CD14-positive monocyte (primary cell): ENCODE data around the gene BANP. TPM values are rescaled to one million over a fixed set of nuclear protein-coding genes. Genes with fewer than 3 reads are reported as not detected.
A peak's percentile ranks its signal among the peaks of the same experiment; 100 is the strongest.

Source experiments
- DNase-seq, 3 donors: peaks; one replicate each; pipeline ENCODE4 v3.0.0-alpha.2; 2011 to 2022
- H2AFZ ChIP-seq: 2 replicates; pipeline ENCODE4 v1.6.0; 2012; ENCODE audit warnings: mild to moderate bottlenecking, low read depth, low read length, inconsistent platforms; ENCODE audit not compliant: insufficient read depth, poor library complexity, severe bottlenecking
- H3K27ac ChIP-seq, 2 donors: 1 replicate in 1 of 2; 2 replicates in 1 of 2; pipeline ENCODE4 v1.5.1; 2012 to 2013; ENCODE audit warnings: low read length in 2 of 2, control low read depth in 1 of 2, inconsistent platforms in 1 of 2, low read depth in 1 of 2, mild to moderate bottlenecking in 1 of 2
- H3K27me3 ChIP-seq, 2 donors: one replicate each; pipeline versions ENCODE4 v1.6.0 to v1.6.1; 2011 to 2013; ENCODE audit warnings: low read length in 2 of 2; ENCODE audit not compliant: control insufficient read depth in 2 of 2, insufficient read depth in 2 of 2
- H3K36me3 ChIP-seq, 2 donors: replicated peaks in 1 of 2; 1 replicate in 1 of 2; 2 replicates in 1 of 2; pipeline versions ENCODE4 v1.5.1 to v1.6.1; 2012 to 2013; ENCODE audit warnings: low read length in 2 of 2, control low read depth in 1 of 2, inconsistent platforms in 1 of 2, mild to moderate bottlenecking in 1 of 2; ENCODE audit not compliant: insufficient read depth in 2 of 2, control insufficient read depth in 1 of 2
- H3K4me1 ChIP-seq, 2 donors: 1 replicate in 1 of 2; 2 replicates in 1 of 2; pipeline versions ENCODE4 v1.5.1 to v1.6.1; 2012 to 2013; ENCODE audit warnings: low read length in 2 of 2, control low read depth in 1 of 2, inconsistent platforms in 1 of 2, mild to moderate bottlenecking in 1 of 2, moderate library complexity in 1 of 2; ENCODE audit not compliant: insufficient read depth in 2 of 2, control insufficient read depth in 1 of 2
- H3K4me2 ChIP-seq: replicated peaks from 2 replicates; pipeline ENCODE3; 2012; ENCODE audit warnings: low read length, moderate library complexity, mild to moderate bottlenecking; ENCODE audit not compliant: poor library complexity, severe bottlenecking; ENCODE audit errors: extremely low read depth
- H3K4me3 ChIP-seq, 3 experiments: fragments of 200-600 bp in 1 of 3; sonication (generic) in 1 of 3; replicated peaks in 1 of 3; 1 replicate in 2 of 3; 2 replicates in 1 of 3; pipeline ENCODE4 v1.5.1; 2011 to 2013; ENCODE audit warnings: low read length in 3 of 3, mild to moderate bottlenecking in 3 of 3, control low read depth in 2 of 3, low read depth in 2 of 3, inconsistent platforms in 1 of 3, moderate library complexity in 1 of 3
- H3K79me2 ChIP-seq: 2 replicates; pipeline ENCODE4 v1.6.0; 2012; ENCODE audit warnings: mild to moderate bottlenecking, control low read depth, inconsistent platforms, low read length, moderate library complexity; ENCODE audit not compliant: insufficient read depth
- H3K9ac ChIP-seq: 2 replicates; pipeline ENCODE4 v1.6.0; 2017; ENCODE audit warnings: low read length, mild to moderate bottlenecking; ENCODE audit not compliant: insufficient read depth, poor library complexity, severe bottlenecking
- H3K9me3 ChIP-seq, 2 donors: replicated peaks in 1 of 2; 1 replicate in 1 of 2; 2 replicates in 1 of 2; pipeline versions ENCODE4 v1.5.1 to v1.6.1; 2012 to 2013; ENCODE audit warnings: low read length in 2 of 2, control low read depth in 1 of 2; ENCODE audit not compliant: control insufficient read depth in 1 of 2, insufficient read depth in 1 of 2
- H4K20me1 ChIP-seq: 2 replicates; pipeline ENCODE4 v1.6.0; 2012; ENCODE audit warnings: mild to moderate bottlenecking, low read length, control low read depth, moderate library complexity; ENCODE audit not compliant: insufficient read depth
- H3K27ac Mint-ChIP-seq, 7 donors: one replicate each; pipeline ENCODE4 v1.8.0; 2020; ENCODE audit warnings: mild to moderate bottlenecking in 7 of 7, mixed read lengths in 7 of 7, moderate library complexity in 6 of 7, inconsistent platforms in 2 of 7
- H3K27me3 Mint-ChIP-seq, 3 donors: one replicate each; pipeline ENCODE4 v1.8.0; 2021 to 2022; ENCODE audit warnings: low read depth in 3 of 3, mild to moderate bottlenecking in 3 of 3, mixed read lengths in 3 of 3, moderate library complexity in 3 of 3, inconsistent platforms in 1 of 3
- H3K36me3 Mint-ChIP-seq, 2 donors: one replicate each; pipeline ENCODE4 v1.8.0; 2020; ENCODE audit warnings: mixed read lengths in 2 of 2, inconsistent platforms in 1 of 2, mild to moderate bottlenecking in 1 of 2
- H3K4me1 Mint-ChIP-seq: one replicate; pipeline ENCODE4 v1.8.0; 2020; ENCODE audit warnings: mild to moderate bottlenecking, mixed read lengths
- H3K4me3 Mint-ChIP-seq, 2 donors: one replicate each; pipeline ENCODE4 v1.8.0; 2020; ENCODE audit warnings: mild to moderate bottlenecking in 2 of 2, mixed read lengths in 2 of 2, moderate library complexity in 1 of 2
- H3K9me3 Mint-ChIP-seq, 7 donors: one replicate each; pipeline ENCODE4 v1.8.0; 2020 to 2022; ENCODE audit warnings: mixed read lengths in 7 of 7, mild to moderate bottlenecking in 6 of 7, moderate library complexity in 6 of 7, inconsistent platforms in 2 of 7
- WGBS: methylation state at CpG from one replicate; pipeline ENCODE4 v1.1.5; 2013; ENCODE audit warnings: missing lambda C conversion rate; ENCODE audit not compliant: insufficient coverage; 5-methylcytosine and 5-hydroxymethylcytosine counted together
- intact Hi-C, 2 donors: fragments of 100-400 bp; cut with micrococcal nuclease; formaldehyde crosslinking; loops; one replicate each; pipeline versions ENCODE4 v1.15.0 to v1.15.1; 2023
- polyA plus RNA-seq, 3 donors: library from polyadenylated mRNA; depleted of rRNA in 1 of 3; unstranded in 2 of 3; stranded (reverse) in 1 of 3; fragments of 300-500 nt in 2 of 3; fragments of >200 nt in 1 of 3; fragmentation: Illumina TruSeq in 2 of 3; gene quantifications; 1 replicate in 2 of 3; 2 replicates in 1 of 3; pipeline ENCODE4 v1.2.3, GENCODE V29; 2012 to 2021
- TF ChIP-seq, protein P1 (sequence below): fragments of 200-600 bp; IDR thresholded peaks from one replicate; pipeline ENCODE4 v1.8.0; 2022; ENCODE audit warnings: antibody characterized with exemption, mild to moderate bottlenecking

The BANP gene
- polyA plus RNA-seq, 3 donors = 10.1 to 40.9 (median 11.7) TPM

GRCh38 chr16:87955302-87956097, 4.3 kb downstream of the BANP start:
- H3K4me3 Mint-ChIP-seq = peak overlapping the region; percentile 81 to 84
- Histone ChIP-seq H2AFZ (no peak overlapping the region), H3K27ac (peak overlapping the region; percentile 97 to 99), H4K20me1 (no peaks in the 10 kb centered on the region), H3K4me2 (peak overlapping the region; percentile 89), H3K9ac (peak overlapping the region; percentile 90), H3K4me1 (peaks cover 75 to 88% of the 10 kb centered on the region in 2 donors), H3K9me3 (no peaks in the 10 kb centered on the region), H3K79me2 (peaks cover 75% of the 10 kb centered on the region), H3K36me3 (peaks cover 0 to 7% of the 10 kb centered on the region in 2 donors), H3K4me3 (peak overlapping the region in 2 of 3 experiments; percentile 8 to 94), H3K27me3 (no peaks in the 10 kb centered on the region)
- peaks cover 0 to 6% (median 1%) of the 10 kb centered on the region in 3 donors for H3K27me3 Mint-ChIP-seq
- TF ChIP-seq, protein P1, sequence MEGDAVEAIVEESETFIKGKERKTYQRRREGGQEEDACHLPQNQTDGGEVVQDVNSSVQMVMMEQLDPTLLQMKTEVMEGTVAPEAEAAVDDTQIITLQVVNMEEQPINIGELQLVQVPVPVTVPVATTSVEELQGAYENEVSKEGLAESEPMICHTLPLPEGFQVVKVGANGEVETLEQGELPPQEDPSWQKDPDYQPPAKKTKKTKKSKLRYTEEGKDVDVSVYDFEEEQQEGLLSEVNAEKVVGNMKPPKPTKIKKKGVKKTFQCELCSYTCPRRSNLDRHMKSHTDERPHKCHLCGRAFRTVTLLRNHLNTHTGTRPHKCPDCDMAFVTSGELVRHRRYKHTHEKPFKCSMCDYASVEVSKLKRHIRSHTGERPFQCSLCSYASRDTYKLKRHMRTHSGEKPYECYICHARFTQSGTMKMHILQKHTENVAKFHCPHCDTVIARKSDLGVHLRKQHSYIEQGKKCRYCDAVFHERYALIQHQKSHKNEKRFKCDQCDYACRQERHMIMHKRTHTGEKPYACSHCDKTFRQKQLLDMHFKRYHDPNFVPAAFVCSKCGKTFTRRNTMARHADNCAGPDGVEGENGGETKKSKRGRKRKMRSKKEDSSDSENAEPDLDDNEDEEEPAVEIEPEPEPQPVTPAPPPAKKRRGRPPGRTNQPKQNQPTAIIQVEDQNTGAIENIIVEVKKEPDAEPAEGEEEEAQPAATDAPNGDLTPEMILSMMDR = no peak
- H3K4me1 Mint-ChIP-seq = peaks cover 80% of the 10 kb centered on the region
- peaks cover 0 to 2% (median 0%) of the 10 kb centered on the region in 7 donors for H3K9me3 Mint-ChIP-seq
- WGBS = 52% methylated on average over 9 of the region's 18 CpGs
- H3K27ac Mint-ChIP-seq = peak overlapping the region; percentile 96 to 100 (median 97)
- peaks cover 31 to 37% of the 10 kb centered on the region in 2 donors for H3K36me3 Mint-ChIP-seq
- DNase-seq = peak; percentile 78 to 93 (median 80)
- intact Hi-C loops = loop anchor here in 1 of 2 donors (1.0 to 10.0 kb wide), 3 partner anchors 8 to 749 kb away; partner anchors contain the start of genes CTU2 and RNF166

DNA sequence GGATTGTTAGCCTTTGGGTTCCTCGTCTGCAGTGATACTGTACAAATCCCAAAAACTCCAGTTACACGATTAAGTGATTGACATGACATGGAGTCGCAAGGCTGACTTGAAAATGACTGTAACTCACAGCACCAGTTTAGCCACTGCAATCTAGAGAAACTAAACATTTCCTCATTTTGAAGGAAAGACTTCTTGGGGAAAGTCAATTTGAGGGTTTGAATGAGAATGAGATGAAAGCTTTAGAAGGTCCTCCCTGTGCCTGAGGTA, 4.8 kb downstream of the BANP start:
- 60% methylated on average over 1 of the region's 3 CpGs for WGBS
- no peak for DNase-seq
- Histone ChIP-seq H3K79me2 (peaks cover 80% of the 10 kb centered on the region), H2AFZ (peak overlapping the region; percentile 14), H3K9me3 (no peaks in the 10 kb centered on the region), H3K27me3 (no peaks in the 10 kb centered on the region), H3K4me1 (peaks cover 74 to 86% of the 10 kb centered on the region in 2 donors), H3K4me2 (peak overlapping the region; percentile 89), H3K4me3 (peak overlapping the region in 1 of 3 experiments; percentile 94), H3K9ac (peak overlapping the region; percentile 90), H3K27ac (peak overlapping the region; percentile 97 to 99), H3K36me3 (peaks cover 0 to 10% of the 10 kb centered on the region in 2 donors), H4K20me1 (no peaks in the 10 kb centered on the region)
- Mint-ChIP-seq H3K36me3 (peaks cover 34 to 42% of the 10 kb centered on the region in 2 donors), H3K9me3 (peaks cover 0 to 2% (median 0%) of the 10 kb centered on the region in 7 donors), H3K27ac (peak overlapping the region; percentile 96 to 100 (median 97)), H3K4me1 (peaks cover 81% of the 10 kb centered on the region), H3K27me3 (peaks cover 0 to 6% (median 1%) of the 10 kb centered on the region in 3 donors), H3K4me3 (peak overlapping the region; percentile 81 to 84)
- intact Hi-C loops = loop anchor here in 1 of 2 donors (2.0 to 10.0 kb wide), 2 partner anchors 49 to 749 kb away; partner anchors contain the start of genes CTU2 and RNF166
- TF ChIP-seq, protein P1 = no peak
